Left renal cortex interstitium (tissue), 4 donors: Measurements from ENCODE around the gene TPGS1. TPM values are rescaled to one million over a fixed set of nuclear protein-coding genes. Genes with fewer than 3 reads are reported as not detected.
"Not testable (repeated sequence)": the region's sequence is repeated elsewhere in the genome, so short reads cannot be mapped to it uniquely, and the experiment has no call there.

ENCODE experiments used
- DNase-seq, 4 donors: peaks; one replicate each; pipeline ENCODE4 v3.0.0-alpha.2; 2013; ENCODE audit warnings: low read depth in 4 of 4, low spot score in 2 of 4, missing footprints in 1 of 4
- polyA plus RNA-seq, 4 donors: library from polyadenylated mRNA; unstranded; fragments of 120-200 nt; gene quantifications; one replicate each; pipeline ENCODE4 v1.2.1, GENCODE V29; 2013; ENCODE audit not compliant: insufficient read length in 4 of 4

TPGS1 gene
- polyA plus RNA-seq, 4 donors, result 6.4 to 19.5 (median 14.0) TPM

- DNase-seq, result no peak
These were observed 31.9 kb upstream of the TPGS1 start for GRCh38 chr19:475360-475759.

- DNase-seq, result no peak
These were observed 28.9 kb upstream of the TPGS1 start for GRCh38 chr19:478236-478903.

GRCh38 chr19:478976-479375 lies 28.3 kb upstream of the TPGS1 start:
- DNase-seq, result no peak

GRCh38 chr19:480016-480855 lies 27.1 kb upstream of the TPGS1 start:
- DNase-seq, result peak in 1 of 4 donors; percentile 61

- not testable (repeated sequence) for DNase-seq
These were observed 26.2 kb upstream of the TPGS1 start for GRCh38 chr19:481100-481499.

- no peak for DNase-seq
These were observed 24.9 kb upstream of the TPGS1 start for GRCh38 chr19:482186-483041.

GRCh38 chr19:483332-484072 lies 23.8 kb upstream of the TPGS1 start:
- DNase-seq, result no peak

- no peak for DNase-seq
These were observed 22.8 kb upstream of the TPGS1 start for GRCh38 chr19:484494-484893.

GRCh38 chr19:485077-485476 lies 22.2 kb upstream of the TPGS1 start:
- DNase-seq, result no peak

- DNase-seq, result no peak
These were observed 21.6 kb upstream of the TPGS1 start for GRCh38 chr19:485583-486236.

GRCh38 chr19:488505-489417 lies 18.5 kb upstream of the TPGS1 start:
- peak in 3 of 4 donors; percentile 84 to 92 (median 87) for DNase-seq

- no peak for DNase-seq
These were observed 17.7 kb upstream of the TPGS1 start for GRCh38 chr19:489418-490196.

- DNase-seq, result no peak
These were observed 16.1 kb upstream of the TPGS1 start for GRCh38 chr19:491146-491741.

GRCh38 chr19:492091-492531 lies 15.2 kb upstream of the TPGS1 start:
- DNase-seq, result no peak

GRCh38 chr19:493391-494170 lies 13.7 kb upstream of the TPGS1 start:
- no peak for DNase-seq

- no peak for DNase-seq
These were observed 12.9 kb upstream of the TPGS1 start for GRCh38 chr19:494171-495080.
